Measurements from ENCODE around the gene ASPSCR1.

Gene ASPSCR1

GRCh38 chr17:82041144-82041814 lies 63.9 kb downstream of the ASPSCR1 start:
- Histone ChIP-seq H2BK12ac (ENCODE audit: low read length in 2 of 2) (no peak overlapping the region), H3K27ac (ENCODE audit: low read length, poor library complexity, severe bottlenecking) (no peak overlapping the region), H3K4ac (ENCODE audit: low read depth in 1 of 2, low read length in 2 of 2) (no peak overlapping the region), H4K91ac (ENCODE audit: low read length) (no peak overlapping the region), H2BK15ac (ENCODE audit: low read depth, poor library complexity, severe bottlenecking) (no peak overlapping the region), H3K27me3 (ENCODE audit: control insufficient read depth in 1 of 2, insufficient read depth in 1 of 2, low read length in 2 of 2) (no peaks in the 10 kb centered on the region), H4K8ac (ENCODE audit: low read length) (no peak overlapping the region), H2AK5ac (ENCODE audit: low read length, severe bottlenecking) (no peak overlapping the region), H3K4me2 (ENCODE audit: low read length, poor library complexity, severe bottlenecking) (no peak overlapping the region), H3K36me3 (ENCODE audit: control insufficient read depth in 1 of 2, insufficient read depth in 2 of 2, low read depth in 1 of 2, low read length in 2 of 2) (peaks cover 0 to 4% of the 10 kb centered on the region in 2 experiments), H3K14ac (ENCODE audit: low read length in 2 of 2) (no peak overlapping the region), H2BK120ac (ENCODE audit: low read depth, low read length) (no peak overlapping the region), H2AFZ (ENCODE audit: low read depth, low read length) (no peak overlapping the region), H2BK5ac (ENCODE audit: low read depth, low read length, poor library complexity, severe bottlenecking) (no peak overlapping the region), H3K18ac (ENCODE audit: low read depth in 1 of 2, low read length in 2 of 2) (no peak overlapping the region), H3K4me3 (ENCODE audit: insufficient read depth in 1 of 2, low read depth in 1 of 2, low read length in 2 of 2) (no peak overlapping the region), H3K79me1 (replicated peaks; ENCODE audit: low read length, poor library complexity, severe bottlenecking) (peaks cover 3% of the 10 kb centered on the region), H3K9me3 (ENCODE audit: control insufficient read depth, low read length) (no peaks in the 10 kb centered on the region), H3K23ac (ENCODE audit: low read length in 2 of 2) (no peak overlapping the region), H3K9ac (ENCODE audit: low read length) (no peak overlapping the region), H3K4me1 (ENCODE audit: control insufficient read depth, insufficient read depth, low read depth, low read length) (peaks cover 9% of the 10 kb centered on the region)
- DNase-seq = no peak
- WGBS = 88% methylated on average over 17 of the region's 17 CpGs

- no peak overlapping the region for H4K8ac ChIP-seq (ENCODE audit: low read length)
- H2AK5ac ChIP-seq (ENCODE audit: low read length, severe bottlenecking) = no peak overlapping the region
- no peak overlapping the region for H3K23ac ChIP-seq (ENCODE audit: low read length in 2 of 2)
- no peak overlapping the region for H3K27ac ChIP-seq (ENCODE audit: low read length, poor library complexity, severe bottlenecking)
- no peak overlapping the region for H3K18ac ChIP-seq (ENCODE audit: low read depth in 1 of 2, low read length in 2 of 2)
- no peaks in the 10 kb centered on the region for H3K9me3 ChIP-seq (ENCODE audit: control insufficient read depth, low read length)
- 89% methylated on average over 9 of the region's 9 CpGs for WGBS
- peaks cover 7% of the 10 kb centered on the region for H3K4me1 ChIP-seq (ENCODE audit: control insufficient read depth, insufficient read depth, low read depth, low read length)
- H3K36me3 ChIP-seq (ENCODE audit: control insufficient read depth in 1 of 2, insufficient read depth in 2 of 2, low read depth in 1 of 2, low read length in 2 of 2) = peaks cover 12 to 18% of the 10 kb centered on the region in 2 experiments
- no peak overlapping the region for H3K4me3 ChIP-seq (ENCODE audit: insufficient read depth in 1 of 2, low read depth in 1 of 2, low read length in 2 of 2)
- H3K14ac ChIP-seq (ENCODE audit: low read length in 2 of 2) = peak overlapping the region in 1 of 2 experiments; percentile 12
- H2BK120ac ChIP-seq (ENCODE audit: low read depth, low read length) = no peak overlapping the region
- no peaks in the 10 kb centered on the region for H3K27me3 ChIP-seq (ENCODE audit: control insufficient read depth in 1 of 2, insufficient read depth in 1 of 2, low read length in 2 of 2)
- H3K79me1 ChIP-seq (replicated peaks; ENCODE audit: low read length, poor library complexity, severe bottlenecking) = no peaks in the 10 kb centered on the region
- no peak overlapping the region for H2BK15ac ChIP-seq (ENCODE audit: low read depth, poor library complexity, severe bottlenecking)
- no peak overlapping the region for H2AFZ ChIP-seq (ENCODE audit: low read depth, low read length)
- no peak overlapping the region for H2BK12ac ChIP-seq (ENCODE audit: low read length in 2 of 2)
- no peak for DNase-seq
- no peak overlapping the region for H3K4ac ChIP-seq (ENCODE audit: low read depth in 1 of 2, low read length in 2 of 2)
- H3K9ac ChIP-seq (ENCODE audit: low read length) = no peak overlapping the region
- no peak overlapping the region for H3K4me2 ChIP-seq (ENCODE audit: low read length, poor library complexity, severe bottlenecking)
- H4K91ac ChIP-seq (ENCODE audit: low read length) = peak overlapping the region; percentile 0
- H2BK5ac ChIP-seq (ENCODE audit: low read depth, low read length, poor library complexity, severe bottlenecking) = no peak overlapping the region
These were observed 65.2 kb downstream of the ASPSCR1 start for GRCh38 chr17:82042649-82043048.

- H2BK12ac ChIP-seq (ENCODE audit: low read length in 2 of 2) = no peak overlapping the region
- no peak overlapping the region for H2BK120ac ChIP-seq (ENCODE audit: low read depth, low read length)
- no peaks in the 10 kb centered on the region for H3K9me3 ChIP-seq (ENCODE audit: control insufficient read depth, low read length)
- WGBS = 83% methylated on average over 16 of the region's 16 CpGs
- H3K4me1 ChIP-seq (ENCODE audit: control insufficient read depth, insufficient read depth, low read depth, low read length) = peaks cover 7% of the 10 kb centered on the region
- no peak overlapping the region for H3K4ac ChIP-seq (ENCODE audit: low read depth in 1 of 2, low read length in 2 of 2)
- no peak overlapping the region for H4K8ac ChIP-seq (ENCODE audit: low read length)
- no peak overlapping the region for H3K18ac ChIP-seq (ENCODE audit: low read depth in 1 of 2, low read length in 2 of 2)
- DNase-seq = no peak
- H3K4me2 ChIP-seq (ENCODE audit: low read length, poor library complexity, severe bottlenecking) = no peak overlapping the region
- H2AFZ ChIP-seq (ENCODE audit: low read depth, low read length) = no peak overlapping the region
- H3K79me1 ChIP-seq (replicated peaks; ENCODE audit: low read length, poor library complexity, severe bottlenecking) = peaks cover under 1% of the 10 kb centered on the region
- H2BK15ac ChIP-seq (ENCODE audit: low read depth, poor library complexity, severe bottlenecking) = no peak overlapping the region
- no peak overlapping the region for H4K91ac ChIP-seq (ENCODE audit: low read length)
- no peak overlapping the region for H3K9ac ChIP-seq (ENCODE audit: low read length)
- H3K27me3 ChIP-seq (ENCODE audit: control insufficient read depth in 1 of 2, insufficient read depth in 1 of 2, low read length in 2 of 2) = no peaks in the 10 kb centered on the region
- H3K23ac ChIP-seq (ENCODE audit: low read length in 2 of 2) = no peak overlapping the region
- H3K14ac ChIP-seq (ENCODE audit: low read length in 2 of 2) = no peak overlapping the region
- H2AK5ac ChIP-seq (ENCODE audit: low read length, severe bottlenecking) = no peak overlapping the region
- no peak overlapping the region for H3K4me3 ChIP-seq (ENCODE audit: insufficient read depth in 1 of 2, low read depth in 1 of 2, low read length in 2 of 2)
- H3K27ac ChIP-seq (ENCODE audit: low read length, poor library complexity, severe bottlenecking) = no peak overlapping the region
- H2BK5ac ChIP-seq (ENCODE audit: low read depth, low read length, poor library complexity, severe bottlenecking) = no peak overlapping the region
- peaks cover 20 to 26% of the 10 kb centered on the region in 2 experiments for H3K36me3 ChIP-seq (ENCODE audit: control insufficient read depth in 1 of 2, insufficient read depth in 2 of 2, low read depth in 1 of 2, low read length in 2 of 2)
These were observed 66.1 kb downstream of the ASPSCR1 start for GRCh38 chr17:82043507-82043906.

GRCh38 chr17:82045936-82046484 lies 68.6 kb downstream of the ASPSCR1 start:
- Histone ChIP-seq H3K9ac (ENCODE audit: low read length) (no peak overlapping the region), H3K14ac (ENCODE audit: low read length in 2 of 2) (no peak overlapping the region), H2BK120ac (ENCODE audit: low read depth, low read length) (no peak overlapping the region), H4K8ac (ENCODE audit: low read length) (no peak overlapping the region), H3K4me3 (ENCODE audit: insufficient read depth in 1 of 2, low read depth in 1 of 2, low read length in 2 of 2) (no peak overlapping the region), H2BK5ac (ENCODE audit: low read depth, low read length, poor library complexity, severe bottlenecking) (no peak overlapping the region), H3K4ac (ENCODE audit: low read depth in 1 of 2, low read length in 2 of 2) (no peak overlapping the region), H3K4me2 (ENCODE audit: low read length, poor library complexity, severe bottlenecking) (no peak overlapping the region), H2BK12ac (ENCODE audit: low read length in 2 of 2) (no peak overlapping the region), H3K27ac (ENCODE audit: low read length, poor library complexity, severe bottlenecking) (no peak overlapping the region), H2AFZ (ENCODE audit: low read depth, low read length) (no peak overlapping the region), H3K23ac (ENCODE audit: low read length in 2 of 2) (no peak overlapping the region), H3K27me3 (ENCODE audit: control insufficient read depth in 1 of 2, insufficient read depth in 1 of 2, low read length in 2 of 2) (no peaks in the 10 kb centered on the region), H4K91ac (ENCODE audit: low read length) (no peak overlapping the region), H3K4me1 (ENCODE audit: control insufficient read depth, insufficient read depth, low read depth, low read length) (peaks cover 21% of the 10 kb centered on the region), H2BK15ac (ENCODE audit: low read depth, poor library complexity, severe bottlenecking) (no peak overlapping the region), H3K18ac (ENCODE audit: low read depth in 1 of 2, low read length in 2 of 2) (no peak overlapping the region), H2AK5ac (ENCODE audit: low read length, severe bottlenecking) (no peak overlapping the region), H3K79me1 (replicated peaks; ENCODE audit: low read length, poor library complexity, severe bottlenecking) (peaks cover 20% of the 10 kb centered on the region), H3K9me3 (ENCODE audit: control insufficient read depth, low read length) (no peaks in the 10 kb centered on the region), H3K36me3 (ENCODE audit: control insufficient read depth in 1 of 2, insufficient read depth in 2 of 2, low read depth in 1 of 2, low read length in 2 of 2) (peaks cover 36 to 50% of the 10 kb centered on the region in 2 experiments)
- 80% methylated on average over 14 of the region's 14 CpGs for WGBS
- no peak for DNase-seq

Data from mesenchymal stem cell (in vitro differentiated cells and primary cell).